CD4-positive, alpha-beta T cell treated with Interleukin-10 for 1 hour (primary cell): ENCODE data around the gene MAEA.

Experiments
- DNase-seq: peaks from one replicate; pipeline ENCODE4 v3.0.0-alpha.2; 2020

MAEA gene

DNA sequence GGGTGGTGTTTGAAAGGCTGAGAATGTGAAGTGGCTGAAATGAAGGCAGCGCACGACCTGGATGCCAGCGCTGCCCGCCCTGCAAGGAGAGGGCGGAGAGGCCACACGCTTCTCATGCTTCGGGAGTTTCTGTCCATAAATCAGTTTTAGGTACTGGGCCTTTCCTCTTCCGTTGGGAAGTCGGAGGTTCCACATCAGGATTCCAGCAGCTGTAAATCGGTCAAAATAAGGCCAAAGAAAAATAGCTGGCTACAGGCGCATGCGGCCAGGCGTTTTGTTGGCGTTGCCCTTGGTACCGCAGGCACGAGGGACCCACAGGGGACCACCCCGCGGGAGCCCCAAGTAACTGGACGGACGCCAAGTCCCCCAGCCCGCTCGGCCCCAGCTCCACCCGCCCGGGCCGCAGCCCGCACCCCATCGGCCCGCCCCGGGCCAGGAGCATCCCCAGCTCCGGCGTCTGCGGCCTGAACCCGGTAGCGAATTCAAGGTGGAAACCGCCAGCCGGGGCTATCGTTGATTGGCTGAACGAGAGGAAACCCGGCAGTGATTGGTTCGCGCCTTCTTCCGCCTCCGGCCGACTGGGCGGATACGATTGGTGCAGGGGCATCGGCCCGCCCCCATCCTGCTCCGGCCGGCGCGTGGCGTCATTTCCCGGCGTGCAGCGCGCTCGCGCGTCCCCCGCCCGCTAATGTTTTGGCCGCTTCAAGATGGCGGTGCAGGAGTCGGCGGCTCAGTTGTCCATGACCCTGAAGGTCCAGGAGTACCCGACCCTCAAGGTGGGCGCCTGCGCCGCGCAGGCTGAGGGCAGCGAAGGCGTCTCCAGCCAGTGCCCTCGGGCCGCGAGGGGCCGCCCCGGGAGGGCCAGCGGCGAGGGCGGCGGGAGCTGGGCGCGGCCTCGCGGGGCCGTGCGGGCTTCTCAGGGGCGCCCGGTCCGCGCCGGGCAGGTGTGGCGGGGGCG lies at the start of gene MAEA:
MAEA (plus strand) TSS at position 685 of the 958 bp plus-strand sequence; CDS start at position 708, 23 bp downstream.
- peak; percentile 97 for DNase-seq

DNA sequence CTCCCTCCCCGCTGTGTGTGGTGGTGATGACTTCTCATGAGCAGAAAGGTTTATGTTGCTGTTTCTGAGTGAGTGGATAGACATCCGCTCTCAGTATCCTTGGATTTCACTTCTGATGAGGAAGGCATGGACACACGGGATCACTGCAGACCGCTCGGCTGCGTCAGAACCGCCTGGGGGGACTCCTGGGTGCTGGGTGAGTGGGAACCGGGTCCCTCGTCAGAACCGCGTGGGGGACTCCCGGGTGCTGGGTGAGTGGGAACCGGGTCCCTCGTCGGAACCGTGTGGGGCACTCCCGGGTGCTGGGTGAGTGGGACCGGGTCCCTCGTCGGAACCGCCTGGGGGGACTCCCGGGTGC lies 49.8 kb upstream of the MAEA start:
- no peak for DNase-seq

DNA sequence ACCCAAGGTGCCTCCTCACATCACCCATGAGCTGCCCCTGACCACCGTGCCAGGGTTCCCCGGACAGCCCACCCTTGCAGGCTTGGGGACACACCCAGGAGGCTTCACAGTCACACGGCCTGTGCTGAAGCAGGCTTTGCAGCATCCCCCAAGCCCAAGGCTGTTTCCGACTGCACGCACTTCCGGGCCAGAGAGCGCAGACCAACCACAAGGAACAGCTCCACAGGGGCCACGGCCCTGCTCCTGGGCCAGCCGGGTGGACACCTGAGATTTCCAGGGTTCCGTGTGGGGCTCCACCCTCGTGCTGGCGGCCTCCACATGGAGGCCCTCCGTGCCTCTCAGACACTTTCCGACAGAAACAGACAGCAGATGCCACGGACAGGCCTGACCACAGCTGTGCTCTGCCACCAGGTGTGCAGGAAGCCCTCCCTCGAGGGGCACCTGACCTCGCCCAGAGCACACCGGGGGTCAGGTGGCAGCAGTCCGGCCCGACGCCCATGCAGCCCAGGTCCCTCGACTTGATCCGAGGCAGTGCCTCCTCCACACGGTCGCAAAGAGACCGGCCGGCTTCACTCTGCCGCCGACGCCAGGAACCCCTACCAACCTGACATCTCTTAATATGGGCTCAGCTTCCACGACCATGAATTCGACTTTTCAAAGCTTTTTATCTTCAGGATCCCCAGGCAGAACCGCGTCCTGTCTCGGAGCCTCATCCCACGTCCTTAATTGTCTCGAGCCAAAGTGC lies 48.8 kb upstream of the MAEA start:
- no peak for DNase-seq

DNA sequence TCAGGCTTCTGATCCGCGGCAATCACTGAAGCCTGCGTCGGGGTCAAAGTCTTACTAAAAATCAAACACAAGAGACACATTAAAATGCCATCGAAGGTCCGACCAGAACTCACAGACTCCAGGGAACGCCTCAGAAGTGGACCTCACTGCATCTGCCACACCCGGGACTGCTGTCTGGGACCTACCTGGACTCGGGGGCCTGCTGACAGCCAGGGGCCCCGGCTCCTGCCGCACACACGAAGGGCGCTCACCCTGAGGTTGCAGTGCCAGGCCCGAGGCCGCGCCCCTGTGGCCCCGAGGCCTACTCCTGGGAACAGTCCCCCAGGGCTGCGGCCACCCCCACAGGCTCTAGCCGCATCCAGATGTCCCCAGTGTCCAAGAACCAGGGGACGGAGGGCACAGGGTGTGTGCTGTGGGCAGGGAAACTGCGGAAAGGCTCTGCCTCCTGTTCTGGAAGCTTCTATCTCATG lies 48.2 kb upstream of the MAEA start:
- no peak for DNase-seq

DNA sequence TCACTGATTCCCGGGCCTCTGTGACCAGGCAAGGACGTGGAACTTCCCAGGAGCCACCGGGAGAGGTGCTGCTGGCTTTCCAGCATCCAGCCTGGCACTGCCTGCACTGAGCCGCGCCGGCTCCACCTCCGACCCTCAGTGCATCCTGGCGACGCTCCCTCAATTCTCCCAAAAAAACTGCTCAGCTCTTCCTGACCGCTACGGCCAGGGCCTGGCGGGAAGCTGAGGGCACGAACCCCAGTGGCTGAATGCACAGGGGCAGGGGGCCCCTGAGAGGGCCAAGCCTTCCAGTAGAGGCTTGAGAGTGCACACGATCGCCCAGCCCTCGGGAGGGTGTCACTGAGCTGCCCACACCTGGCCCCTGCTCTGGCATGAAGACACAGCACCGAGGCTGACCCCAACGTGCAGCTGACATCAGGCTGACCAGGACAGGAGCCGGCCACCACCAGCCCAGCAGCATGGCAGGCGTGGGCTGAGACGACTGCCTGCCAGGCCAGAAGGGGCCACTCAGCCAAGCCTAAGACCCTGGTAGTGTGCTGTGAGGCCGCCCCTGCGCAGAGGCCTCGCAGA lies 47.7 kb upstream of the MAEA start:
- DNase-seq = no peak

DNA sequence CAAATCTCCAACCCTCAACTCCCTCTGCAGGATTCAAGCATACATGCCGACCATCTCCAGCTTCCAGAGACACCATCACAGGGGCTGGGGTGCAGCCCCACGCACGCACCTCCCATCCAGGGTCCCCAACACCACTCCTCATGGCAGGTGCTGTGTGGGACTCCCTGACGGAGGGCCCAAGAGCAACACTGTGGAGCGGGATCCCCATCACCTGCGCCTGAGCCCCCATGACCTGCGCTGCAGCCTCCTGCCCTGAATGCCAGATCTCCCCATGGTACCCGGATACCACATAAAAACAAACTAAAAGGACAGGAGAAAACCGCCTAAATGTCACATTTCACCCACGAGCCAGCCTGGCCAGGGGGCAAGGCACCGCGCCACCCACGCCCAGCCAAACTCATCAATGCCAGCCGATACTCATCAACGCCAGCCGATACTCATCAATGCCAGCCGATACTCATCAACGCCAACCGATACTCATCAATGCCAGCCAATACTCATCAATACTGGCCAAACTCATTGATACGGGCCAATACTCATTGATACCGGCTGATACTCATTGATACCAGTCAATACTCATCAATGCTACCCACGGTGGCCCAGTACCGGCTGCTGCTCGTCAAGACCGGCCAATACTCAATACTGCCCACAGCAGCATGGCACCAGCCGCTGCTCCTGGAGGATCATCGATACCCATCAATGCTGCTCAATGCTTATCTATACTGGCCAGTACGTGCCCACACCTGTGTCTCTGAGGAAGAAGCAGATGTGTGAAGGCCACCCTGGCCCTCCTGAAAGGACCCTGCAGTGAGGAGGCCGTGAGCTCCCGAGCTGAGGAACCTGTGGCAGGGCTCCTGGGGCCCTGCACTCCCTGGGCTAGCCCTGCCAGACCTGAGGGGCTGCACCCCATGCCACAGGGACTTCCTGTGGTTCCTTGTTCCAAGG lies 46.9 kb upstream of the MAEA start:
- no peak for DNase-seq

DNA sequence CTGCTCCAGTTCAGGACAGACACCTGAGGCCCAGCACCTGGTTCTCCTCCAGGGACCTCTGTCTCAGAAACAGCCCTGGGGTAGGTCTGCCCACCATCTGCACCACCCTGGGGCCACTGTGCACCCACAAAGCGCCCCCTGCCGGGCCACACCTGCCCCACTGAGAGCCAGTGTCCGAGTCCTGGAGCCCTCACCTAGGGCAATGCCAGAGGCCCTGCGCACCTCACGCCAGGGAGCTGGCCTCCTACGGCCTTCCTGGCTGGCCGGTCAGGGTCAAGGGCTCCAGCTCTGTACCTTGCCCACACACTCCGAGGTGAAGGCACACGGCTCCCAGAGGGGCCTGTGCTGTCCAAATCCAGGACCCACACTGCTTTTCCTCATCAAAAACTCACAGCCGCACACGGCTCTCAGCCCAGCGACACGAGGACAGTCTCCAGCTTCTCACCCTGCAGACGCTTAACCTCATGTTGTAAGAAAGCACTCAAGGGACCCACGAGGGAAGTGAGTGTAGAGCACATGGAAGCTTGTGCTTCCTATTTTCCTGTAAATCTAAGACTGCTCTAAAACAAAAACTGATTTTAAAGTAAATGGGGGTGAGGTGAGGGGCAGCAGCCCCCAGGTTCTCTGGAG lies 46.1 kb upstream of the MAEA start:
- no peak for DNase-seq

DNA sequence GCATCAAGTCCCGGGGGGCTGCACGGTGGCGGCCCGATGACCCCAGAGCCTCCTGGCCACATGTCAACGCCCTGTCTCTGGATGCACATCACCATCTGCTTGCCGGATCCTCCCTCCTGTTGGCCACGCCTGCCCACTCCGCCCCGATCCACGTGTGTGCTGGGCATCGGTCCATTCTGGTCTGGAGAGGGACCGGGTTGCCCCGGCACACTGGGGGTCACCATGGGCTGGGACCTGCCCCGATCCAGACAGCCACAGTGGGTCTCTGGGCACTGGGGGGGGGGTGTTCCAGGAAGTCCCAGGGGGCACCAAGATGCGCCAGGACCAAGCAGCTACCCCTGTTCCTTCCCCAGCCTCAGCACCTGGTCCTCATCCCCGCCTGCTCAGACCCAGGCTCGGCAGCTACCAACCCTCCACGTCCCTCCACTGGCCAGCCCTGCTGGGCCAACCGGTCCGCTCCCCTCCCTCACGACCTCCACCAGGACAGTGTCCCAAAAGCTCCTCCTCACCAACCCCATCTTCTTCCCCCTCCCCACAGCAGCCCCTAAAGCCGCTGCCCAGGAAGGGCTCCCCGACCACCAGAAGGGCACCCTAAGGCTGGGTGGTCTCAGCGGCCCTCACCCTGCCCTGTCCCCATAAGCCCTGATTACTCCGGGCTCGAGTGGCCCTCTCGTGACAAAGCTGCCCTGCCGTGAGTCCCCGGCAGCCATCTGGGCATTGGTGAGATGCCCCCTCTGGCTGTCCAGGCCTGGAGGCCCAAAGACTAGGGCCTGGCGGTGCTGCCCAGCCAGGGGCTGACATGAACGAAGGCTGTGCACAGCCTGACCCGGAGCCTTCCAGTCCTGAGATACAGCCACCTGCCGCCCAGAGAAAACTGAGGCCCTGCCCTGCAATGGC lies 45.4 kb upstream of the MAEA start:
- DNase-seq = no peak

DNA sequence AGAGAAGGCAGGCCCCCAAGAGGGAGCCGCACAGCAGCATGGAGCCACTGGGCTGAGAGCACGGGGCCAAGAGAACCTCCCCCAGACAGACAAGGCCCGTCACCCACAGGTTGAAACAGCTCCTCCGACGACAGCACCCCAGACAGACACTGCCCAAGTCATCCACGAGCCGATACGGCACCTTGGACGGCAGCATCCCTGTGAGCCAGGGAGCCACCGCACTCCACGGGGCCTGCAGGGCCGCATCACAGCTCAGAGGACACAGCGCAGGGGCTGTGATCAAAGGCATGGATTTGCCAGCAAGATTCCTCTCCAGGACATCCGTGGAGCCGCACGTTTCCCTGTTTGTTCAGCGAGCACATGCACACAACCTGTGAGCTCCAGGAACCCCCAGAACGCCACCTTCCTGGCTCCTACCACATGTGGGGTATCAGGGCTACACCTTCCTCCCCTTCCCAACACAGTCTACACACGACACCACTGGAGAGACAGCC lies 44.7 kb upstream of the MAEA start:
- no peak for DNase-seq

DNA sequence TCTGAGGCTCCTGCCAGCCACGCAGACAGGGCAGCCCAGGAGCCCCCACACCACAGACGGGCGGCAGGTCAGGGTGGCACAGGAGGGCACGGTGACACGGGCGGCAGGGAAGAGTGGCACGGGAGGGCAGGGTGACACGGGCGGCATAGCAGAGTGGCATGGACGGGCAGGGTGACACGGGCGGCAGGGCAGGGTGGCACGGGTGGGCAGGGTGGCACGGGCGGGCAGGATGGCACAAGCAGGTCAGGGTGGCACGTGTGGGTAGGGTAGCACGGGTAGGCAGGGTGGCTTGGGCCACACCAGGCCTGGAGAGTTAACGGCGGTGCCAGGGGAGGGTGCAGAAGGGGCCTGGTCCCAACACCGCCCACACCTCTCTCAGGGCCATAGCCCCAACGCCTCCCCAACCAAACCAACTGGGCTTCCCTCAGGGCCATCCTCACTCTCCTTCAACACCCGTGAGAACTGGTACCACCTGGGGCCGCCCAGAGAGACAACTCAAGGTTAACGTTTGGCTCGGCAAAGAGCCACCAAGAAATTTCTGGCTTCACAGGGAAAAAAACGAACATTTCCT lies 44.1 kb upstream of the MAEA start:
- DNase-seq = no peak

DNA sequence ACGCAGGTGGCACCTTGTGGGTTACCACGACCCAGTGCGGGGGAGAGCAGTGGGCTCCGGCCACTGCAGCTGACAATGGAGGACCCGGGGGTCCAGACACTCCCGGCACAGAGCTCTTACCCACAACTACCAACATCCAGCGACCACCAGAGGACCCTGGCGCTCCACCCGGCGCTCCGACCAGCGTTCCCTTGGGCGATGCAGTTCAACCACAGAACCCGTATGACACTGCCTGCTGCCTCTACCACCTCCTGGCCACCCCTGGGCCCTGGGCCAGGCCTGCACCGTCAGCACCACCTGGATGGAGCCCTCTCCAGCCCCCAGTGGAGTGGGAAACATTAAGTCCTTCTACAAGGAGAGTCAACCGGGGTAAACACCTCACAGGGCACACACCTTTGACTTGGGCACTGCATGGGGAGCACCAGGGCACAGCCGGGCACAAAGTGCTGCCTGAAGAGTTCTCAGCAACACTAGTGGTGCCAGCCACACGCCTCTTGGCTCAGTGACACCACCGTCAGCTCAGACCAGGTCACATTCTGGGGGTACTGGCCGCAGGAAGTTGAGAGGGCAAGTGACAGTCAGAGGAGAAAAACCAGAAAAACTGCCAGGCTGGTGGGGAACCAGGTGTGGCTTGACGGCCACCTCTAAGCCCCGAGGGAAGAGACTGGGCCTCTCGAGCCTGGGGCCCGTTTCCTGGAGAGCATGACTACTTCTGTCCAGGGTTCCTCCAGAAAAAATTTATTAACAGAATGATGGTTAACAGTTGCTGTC lies 43.4 kb upstream of the MAEA start:
- DNase-seq = peak; percentile 17

DNA sequence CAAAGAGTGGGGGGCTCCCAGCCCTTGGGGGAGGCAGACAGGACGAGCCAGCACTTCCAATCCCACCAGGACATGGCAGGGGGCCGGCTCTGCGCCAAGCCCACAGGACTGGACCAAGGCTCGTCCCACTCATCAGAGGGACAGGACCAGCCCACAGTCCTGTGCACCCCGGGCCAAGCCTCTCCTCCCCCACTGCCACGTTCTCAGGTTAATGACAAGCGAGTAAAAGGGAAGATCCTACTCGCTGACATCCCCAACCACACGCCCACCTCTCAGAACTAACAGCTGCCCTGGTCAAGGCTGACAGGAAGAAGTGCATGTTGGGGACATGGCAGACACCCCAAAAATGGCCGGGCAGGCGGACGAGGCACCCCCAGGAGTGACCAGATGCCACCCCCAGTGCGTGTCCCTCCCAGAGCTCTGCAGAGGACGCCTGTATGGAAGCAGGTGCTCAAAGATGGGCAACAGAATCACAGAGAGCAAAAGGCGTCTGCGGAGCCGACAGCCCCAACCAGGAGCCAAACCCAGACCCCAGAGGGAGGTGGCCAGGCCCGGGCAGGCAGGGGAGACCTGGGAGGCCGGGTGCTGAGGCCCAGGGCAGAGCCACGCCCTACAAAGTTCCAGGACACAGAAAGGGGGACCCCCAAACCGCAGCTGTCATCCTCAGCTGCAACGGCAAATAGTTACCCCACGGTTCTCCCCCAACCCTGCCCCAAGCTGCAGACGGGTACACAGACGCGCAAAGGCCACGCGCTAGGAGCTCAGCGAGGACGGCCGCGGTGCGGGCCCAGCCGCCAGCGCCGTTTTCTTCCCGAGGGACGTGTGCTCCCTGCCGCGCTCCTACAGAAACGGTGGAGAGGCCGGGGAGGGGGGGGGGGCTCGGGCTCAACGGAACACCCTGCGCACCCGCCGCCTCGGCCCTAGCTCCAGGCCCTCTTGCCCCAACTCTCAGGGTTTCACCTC lies 42.5 kb upstream of the MAEA start:
- DNase-seq = no peak

DNA sequence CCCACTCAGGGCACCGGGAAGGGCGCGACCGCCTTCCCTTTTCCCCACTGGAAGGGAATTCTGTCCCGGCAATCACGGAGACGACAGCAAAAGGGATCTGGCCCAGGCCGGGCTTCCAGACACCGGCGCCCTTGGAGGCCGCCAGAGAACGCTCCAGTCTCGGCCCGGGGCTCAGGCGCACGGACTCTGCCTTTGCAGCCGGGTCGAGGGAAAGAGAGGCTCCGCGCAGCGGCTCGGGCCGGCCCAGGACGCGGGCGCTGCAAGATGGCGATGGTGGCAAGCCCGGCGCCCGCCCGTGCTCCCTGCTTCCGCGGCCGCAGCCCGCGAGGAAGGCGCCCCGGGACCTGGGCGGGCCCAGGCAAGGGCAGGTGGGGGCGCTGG lies 41.8 kb upstream of the MAEA start:
- DNase-seq = no peak

DNA sequence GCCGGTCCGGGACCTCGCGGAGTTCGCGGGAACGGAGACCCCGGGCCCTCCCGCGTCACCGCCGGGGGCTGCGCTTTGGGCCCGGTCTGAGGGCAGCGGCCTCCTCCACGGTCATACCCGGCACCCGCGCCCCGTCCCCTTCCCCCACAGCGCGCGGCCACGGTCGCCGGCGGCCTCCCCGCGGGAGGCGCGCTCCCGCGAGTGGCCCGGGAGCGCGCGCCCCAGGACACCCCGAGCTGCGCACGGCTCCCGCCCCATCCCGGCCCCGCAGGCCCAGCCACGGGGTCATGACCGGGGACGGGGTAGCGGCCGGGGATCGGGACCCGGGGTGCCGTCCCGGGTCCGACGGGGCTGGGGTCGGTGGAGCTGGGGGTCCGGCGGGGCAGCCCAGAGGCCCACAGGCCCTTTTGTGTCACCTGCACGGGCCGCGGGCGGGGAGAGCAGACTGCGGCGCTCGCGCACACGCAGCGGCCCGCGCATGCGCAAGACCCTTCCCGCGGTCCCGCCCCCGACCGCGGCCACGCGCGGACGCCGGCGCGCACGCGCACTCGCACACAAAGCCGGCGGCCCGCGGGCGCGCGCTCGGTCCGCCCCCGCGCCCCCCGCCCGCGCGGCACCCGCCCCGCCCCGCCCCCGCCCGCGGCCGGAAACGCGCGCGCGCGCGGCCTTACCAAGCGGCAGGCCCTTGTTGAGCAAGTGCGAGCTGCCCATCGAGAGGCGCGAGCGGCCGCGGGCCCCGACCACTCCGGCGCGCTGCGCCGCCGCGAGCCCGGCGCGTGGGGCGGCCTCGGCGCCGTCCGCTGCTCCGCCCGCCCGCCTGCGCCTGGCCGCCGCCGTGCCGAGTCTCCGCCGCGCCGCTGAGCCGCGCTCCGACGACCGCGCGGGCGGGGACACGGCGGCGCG lies 41.2 kb upstream of the MAEA start, which contains the start of gene CTBP1:
CTBP1 (minus strand) TSS at position 886 of the 903 bp plus-strand sequence. CDS start 7,799 bp downstream, outside the sequence.
- peak; percentile 89 for DNase-seq

DNA sequence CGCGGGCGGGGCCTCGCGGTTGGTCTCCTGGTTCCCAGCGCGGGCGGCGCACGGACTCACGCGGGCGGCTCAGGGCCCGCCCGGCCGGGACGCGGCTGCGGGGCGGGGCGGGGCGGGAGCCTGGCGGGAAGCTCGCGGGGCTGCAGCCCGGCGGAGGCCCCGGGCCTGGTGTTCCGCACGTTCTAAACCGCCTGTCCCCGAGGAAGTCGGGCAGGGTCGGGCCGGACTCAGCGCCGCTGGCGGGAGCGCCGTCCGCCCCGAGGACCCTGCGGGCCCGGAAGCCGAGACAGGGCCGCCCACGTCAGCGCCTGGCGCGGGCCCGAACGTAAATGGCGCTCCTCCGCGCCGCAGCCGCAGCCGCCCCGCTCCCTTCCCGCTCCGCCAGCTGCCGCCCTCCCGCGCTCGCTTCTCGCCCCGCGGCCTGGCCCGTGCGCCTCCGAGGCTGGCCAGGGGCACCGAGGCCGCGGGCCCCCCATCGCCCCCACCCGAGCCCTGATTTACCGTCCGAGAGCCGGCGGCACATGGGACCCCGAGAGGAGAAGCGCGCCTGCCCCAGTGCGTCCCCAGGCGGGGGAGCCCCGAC lies 40.5 kb upstream of the MAEA start:
- peak; percentile 88 for DNase-seq

DNA sequence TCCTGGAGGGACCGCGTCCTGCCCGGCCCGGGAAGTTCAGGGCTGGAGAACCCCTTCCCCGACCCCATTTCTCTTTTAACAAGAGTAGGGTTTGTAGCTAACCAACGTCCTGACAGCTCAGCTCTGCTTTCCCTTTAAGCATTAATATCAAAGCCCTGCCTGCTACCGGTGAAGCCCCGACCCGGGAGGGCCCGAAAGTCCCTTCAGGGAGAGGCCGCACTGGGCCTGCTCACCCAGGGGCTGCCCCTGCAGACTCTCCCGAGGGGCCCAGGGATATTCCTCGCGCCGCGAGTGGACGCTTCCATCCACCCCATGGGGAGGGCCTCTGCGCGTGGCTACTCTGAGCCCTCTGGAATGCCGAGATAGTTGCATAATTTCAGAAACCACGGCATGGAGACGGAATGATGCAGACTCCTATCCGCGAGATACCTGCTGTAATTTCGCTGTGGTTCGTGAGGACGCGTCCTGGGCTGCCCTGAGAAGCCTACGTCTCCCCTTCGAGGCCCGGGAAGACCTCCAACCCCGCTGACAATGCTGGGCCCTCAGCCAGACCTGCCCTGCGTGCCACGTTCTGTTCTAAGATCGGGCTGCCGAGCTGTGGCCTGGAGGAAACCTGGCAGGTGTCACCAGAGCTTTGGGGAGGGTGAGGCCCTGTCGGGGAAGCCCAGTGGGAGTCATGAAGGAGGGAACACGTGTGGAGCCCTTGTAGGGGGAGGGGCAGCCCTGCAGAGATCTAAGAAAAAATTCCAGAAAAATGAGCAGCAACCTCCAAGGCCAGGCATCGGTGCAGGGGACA lies 39.8 kb upstream of the MAEA start:
- peak; percentile 66 for DNase-seq
